ENCODE measurements around the gene CYRIA. TPM values are rescaled to one million over a fixed set of nuclear protein-coding genes. Genes with fewer than 3 reads are reported as not detected.

CYRIA gene
- total RNA-seq, 1 donor from 2014 or later, result 0.91 TPM

DNA sequence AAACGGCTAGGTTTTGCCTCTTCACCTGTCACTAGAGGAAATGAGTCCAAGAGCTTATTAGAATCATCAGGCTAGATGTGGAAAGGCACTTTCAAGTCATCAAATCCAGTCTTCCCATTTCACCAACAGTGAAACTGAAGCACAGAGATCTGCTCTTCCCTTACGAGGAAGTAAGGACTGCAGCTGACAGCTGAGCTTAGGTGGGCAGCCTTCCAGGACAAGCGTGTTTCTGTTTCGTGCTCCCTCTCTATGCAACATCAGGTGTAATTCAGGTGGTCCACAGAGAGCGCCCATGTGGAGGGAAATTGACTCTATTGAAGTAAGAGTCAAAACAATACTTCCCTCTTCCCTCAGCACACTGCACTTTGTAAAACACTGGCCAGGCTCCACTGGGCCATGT is 5.5 kb downstream of the CYRIA start:
- Mint-ChIP-seq H3K9me3 (ENCODE audit: low read depth) (no peaks in the 10 kb centered on the region), H3K27ac (no peak overlapping the region), H3K36me3 (ENCODE audit: insufficient read depth) (no peaks in the 10 kb centered on the region), H3K4me3 (ENCODE audit: low read depth) (no peak overlapping the region), H3K27me3 (peaks cover 66% of the 10 kb centered on the region), H3K4me1 (ENCODE audit: low read depth) (peaks cover 4% of the 10 kb centered on the region)
- DNase-seq (ENCODE audit: low spot score, unreplicated experiment), result no peak
- no peak for TF ChIP-seq CTCF (IDR thresholded peaks at IDR 0.05; ENCODE audit: unreplicated experiment)

- DNase-seq (ENCODE audit: low spot score, unreplicated experiment), result no peak
- Mint-ChIP-seq H3K4me3 (ENCODE audit: low read depth) (no peak overlapping the region), H3K4me1 (ENCODE audit: low read depth) (no peaks in the 10 kb centered on the region), H3K36me3 (ENCODE audit: insufficient read depth) (no peaks in the 10 kb centered on the region), H3K27ac (no peak overlapping the region), H3K9me3 (ENCODE audit: low read depth) (no peaks in the 10 kb centered on the region), H3K27me3 (peaks cover 52% of the 10 kb centered on the region)
- TF ChIP-seq CTCF (IDR thresholded peaks at IDR 0.05; ENCODE audit: unreplicated experiment), result no peak
Measured at GRCh38 chr2:16658076-16658739, 7.4 kb downstream of the CYRIA start.

GRCh38 chr2:16657671-16658070 is 8.0 kb downstream of the CYRIA start:
- no peak overlapping the region for H3K27ac Mint-ChIP-seq
- H3K27me3 Mint-ChIP-seq, result peaks cover 48% of the 10 kb centered on the region
- no peaks in the 10 kb centered on the region for H3K36me3 Mint-ChIP-seq (ENCODE audit: insufficient read depth)
- no peaks in the 10 kb centered on the region for H3K4me1 Mint-ChIP-seq (ENCODE audit: low read depth)
- DNase-seq (ENCODE audit: low spot score, unreplicated experiment), result no peak
- H3K9me3 Mint-ChIP-seq (ENCODE audit: low read depth), result no peaks in the 10 kb centered on the region
- H3K4me3 Mint-ChIP-seq (ENCODE audit: low read depth), result no peak overlapping the region
- no peak for TF ChIP-seq CTCF (IDR thresholded peaks at IDR 0.05; ENCODE audit: unreplicated experiment)

GRCh38 chr2:16656784-16657391 is 8.7 kb downstream of the CYRIA start:
- H3K27me3 Mint-ChIP-seq, result peaks cover 45% of the 10 kb centered on the region
- H3K36me3 Mint-ChIP-seq (ENCODE audit: insufficient read depth), result no peaks in the 10 kb centered on the region
- TF ChIP-seq CTCF (IDR thresholded peaks at IDR 0.05; ENCODE audit: unreplicated experiment), result no peak
- no peak overlapping the region for H3K27ac Mint-ChIP-seq
- H3K4me1 Mint-ChIP-seq (ENCODE audit: low read depth), result no peaks in the 10 kb centered on the region
- no peak for DNase-seq (ENCODE audit: low spot score, unreplicated experiment)
- no peak overlapping the region for H3K4me3 Mint-ChIP-seq (ENCODE audit: low read depth)
- no peaks in the 10 kb centered on the region for H3K9me3 Mint-ChIP-seq (ENCODE audit: low read depth)

GRCh38 chr2:16655905-16656642 is 9.6 kb downstream of the CYRIA start:
- Mint-ChIP-seq H3K4me1 (ENCODE audit: low read depth) (no peaks in the 10 kb centered on the region), H3K4me3 (ENCODE audit: low read depth) (no peak overlapping the region), H3K36me3 (ENCODE audit: insufficient read depth) (no peaks in the 10 kb centered on the region), H3K9me3 (ENCODE audit: low read depth) (no peaks in the 10 kb centered on the region), H3K27ac (no peak overlapping the region), H3K27me3 (peaks cover 43% of the 10 kb centered on the region)
- no peak for DNase-seq (ENCODE audit: low spot score, unreplicated experiment)
- no peak for TF ChIP-seq CTCF (IDR thresholded peaks at IDR 0.05; ENCODE audit: unreplicated experiment)
